Astrocyte (in vitro differentiated cells and primary cell): ENCODE results near the gene CYP3A4.

Experiments
- CTCF ChIP-seq: IDR thresholded peaks from 2 replicates; pipeline ENCODE4 v1.5.1; 2011; ENCODE audit warnings: low read depth, mild to moderate bottlenecking, inconsistent platforms, low read length, moderate library complexity; ENCODE audit not compliant: insufficient read depth
- EZH2 ChIP-seq: IDR thresholded peaks from 2 replicates; pipeline ENCODE4 v1.6.1; 2012; ENCODE audit warnings: mild to moderate bottlenecking, low read length, inconsistent platforms; ENCODE audit not compliant: insufficient read depth

GRCh38 chr7:99766484-99767099 lies 17.4 kb downstream of the CYP3A4 start:
- TF ChIP-seq CTCF (no peak), EZH2 (no peak)
